ENCODE results near the gene EHD1.

The EHD1 gene

DNA sequence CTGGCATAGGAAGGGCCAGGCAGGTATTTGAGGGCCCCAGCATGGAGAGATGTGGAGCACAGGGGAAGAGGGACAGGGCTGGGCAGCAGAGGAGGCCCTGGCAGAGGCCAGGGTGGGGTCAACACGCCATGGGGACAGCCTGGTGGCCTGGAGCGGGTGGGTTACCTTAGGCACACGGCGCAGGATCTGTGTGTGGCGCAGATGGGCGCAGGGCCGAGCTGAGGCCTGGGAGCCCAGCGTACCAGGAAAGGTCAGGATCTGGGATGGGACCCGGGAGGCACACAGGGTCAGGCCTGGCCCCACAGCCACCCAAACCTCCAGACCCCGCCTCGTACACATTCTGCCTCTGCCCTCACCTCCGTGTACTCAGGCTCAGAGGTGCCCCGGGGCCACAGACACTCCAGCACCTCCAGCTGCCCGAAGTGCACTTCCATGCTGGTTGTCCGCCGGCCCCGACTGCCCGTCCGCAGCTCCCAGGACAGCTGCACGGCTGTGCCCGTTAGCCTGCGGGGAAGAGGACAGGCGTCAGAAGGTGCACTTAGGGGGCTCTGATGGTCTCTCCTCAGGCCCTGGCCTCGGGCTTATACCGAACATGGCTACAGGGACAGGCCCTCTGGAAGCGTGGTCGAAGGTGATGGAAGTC, 32.2 kb upstream of the EHD1 start:
- TF ChIP-seq, protein P1, sequence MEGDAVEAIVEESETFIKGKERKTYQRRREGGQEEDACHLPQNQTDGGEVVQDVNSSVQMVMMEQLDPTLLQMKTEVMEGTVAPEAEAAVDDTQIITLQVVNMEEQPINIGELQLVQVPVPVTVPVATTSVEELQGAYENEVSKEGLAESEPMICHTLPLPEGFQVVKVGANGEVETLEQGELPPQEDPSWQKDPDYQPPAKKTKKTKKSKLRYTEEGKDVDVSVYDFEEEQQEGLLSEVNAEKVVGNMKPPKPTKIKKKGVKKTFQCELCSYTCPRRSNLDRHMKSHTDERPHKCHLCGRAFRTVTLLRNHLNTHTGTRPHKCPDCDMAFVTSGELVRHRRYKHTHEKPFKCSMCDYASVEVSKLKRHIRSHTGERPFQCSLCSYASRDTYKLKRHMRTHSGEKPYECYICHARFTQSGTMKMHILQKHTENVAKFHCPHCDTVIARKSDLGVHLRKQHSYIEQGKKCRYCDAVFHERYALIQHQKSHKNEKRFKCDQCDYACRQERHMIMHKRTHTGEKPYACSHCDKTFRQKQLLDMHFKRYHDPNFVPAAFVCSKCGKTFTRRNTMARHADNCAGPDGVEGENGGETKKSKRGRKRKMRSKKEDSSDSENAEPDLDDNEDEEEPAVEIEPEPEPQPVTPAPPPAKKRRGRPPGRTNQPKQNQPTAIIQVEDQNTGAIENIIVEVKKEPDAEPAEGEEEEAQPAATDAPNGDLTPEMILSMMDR (IDR thresholded peaks at IDR 0.05; ENCODE audit: low read depth, low read length, missing control alignments) = no peak
- DNase-seq (ENCODE audit: extremely low read depth, low read depth) = no peak

DNA sequence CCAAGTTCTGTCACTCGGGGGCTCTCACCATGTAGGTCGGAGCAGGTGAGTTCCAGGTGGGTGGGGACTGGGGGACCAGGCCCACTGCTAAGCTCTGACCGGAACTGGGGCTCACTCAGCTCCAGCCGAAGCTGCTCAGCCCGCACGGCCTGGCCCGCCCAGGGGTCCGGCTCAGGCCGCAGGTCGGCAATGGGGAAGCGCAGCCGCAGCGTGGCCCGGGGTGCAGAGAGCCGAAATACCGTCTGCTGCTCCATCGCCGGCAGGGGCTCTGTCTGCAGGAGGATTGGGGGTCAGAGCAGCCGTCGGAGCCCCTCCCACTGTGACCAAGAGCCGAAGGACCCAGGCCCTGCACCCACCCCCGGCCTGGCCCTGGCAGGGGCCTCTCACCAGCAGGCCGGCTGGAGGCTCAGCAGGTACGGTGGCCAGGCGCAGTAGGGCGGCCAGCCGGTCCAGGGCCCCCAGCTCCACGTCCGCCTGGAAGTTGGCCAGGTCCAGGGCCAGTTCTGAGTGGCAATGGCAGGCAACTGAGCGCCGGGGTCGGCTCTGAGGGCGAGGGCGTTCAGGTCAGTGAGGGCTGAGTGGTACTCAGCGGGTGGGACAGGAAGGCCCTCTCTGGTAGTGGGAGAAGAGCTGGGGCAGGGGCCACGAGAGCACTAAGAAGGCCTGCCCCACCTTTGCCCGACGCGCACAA, 31.4 kb upstream of the EHD1 start:
- TF ChIP-seq, protein P1 (IDR thresholded peaks at IDR 0.05; ENCODE audit: low read depth, low read length, missing control alignments) = no peak
- no peak for DNase-seq (ENCODE audit: extremely low read depth, low read depth)
- no peak overlapping the region for H3K4me3 ChIP-seq (replicated peaks; ENCODE audit: low read depth, low read length)

More for the DNA sequence above, 32.2 kb upstream of the EHD1 start:
- H3K4me3 ChIP-seq (replicated peaks; ENCODE audit: low read depth, low read length) = no peak overlapping the region

DNA sequence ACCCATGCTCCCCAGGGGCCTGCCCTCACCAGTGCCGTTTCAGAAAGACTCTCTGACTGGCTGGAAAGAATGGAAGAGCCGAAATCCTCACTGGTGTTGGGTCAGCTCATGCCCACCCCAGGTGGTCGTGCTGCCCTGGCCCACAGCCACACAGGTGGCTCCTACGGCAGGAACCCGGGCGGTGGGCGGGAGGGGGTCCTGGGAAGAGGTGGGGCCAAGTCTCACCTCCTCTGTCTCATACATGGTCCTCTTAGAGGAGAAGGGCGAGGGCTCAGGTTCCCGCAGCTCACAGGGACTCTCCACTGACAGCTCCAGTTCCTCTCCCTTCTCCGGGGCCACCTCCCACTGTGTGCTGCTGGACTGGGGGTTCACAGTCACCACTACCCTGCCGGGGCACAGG, 30.3 kb upstream of the EHD1 start:
- TF ChIP-seq, protein P1 (IDR thresholded peaks at IDR 0.05; ENCODE audit: low read depth, low read length, missing control alignments) = no peak
- no peak for DNase-seq (ENCODE audit: extremely low read depth, low read depth)
- no peak overlapping the region for H3K4me3 ChIP-seq (replicated peaks; ENCODE audit: low read depth, low read length)

DNA sequence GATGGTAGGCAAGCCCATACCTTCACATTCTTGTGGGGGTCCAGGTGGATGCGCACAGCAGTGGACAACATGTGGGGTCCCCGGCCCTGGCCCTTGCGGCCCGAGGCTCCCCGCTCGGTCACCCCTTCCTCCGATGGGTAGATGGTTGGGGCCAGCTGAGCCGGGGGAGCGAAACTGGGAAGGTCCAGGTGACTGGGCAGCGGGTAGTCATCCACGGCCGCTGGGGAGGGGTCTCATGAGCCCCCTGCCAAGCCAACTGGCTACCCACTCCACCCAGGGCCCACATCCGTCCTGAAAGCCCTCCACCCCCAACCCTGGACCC, 27.9 kb upstream of the EHD1 start:
- DNase-seq (ENCODE audit: extremely low read depth, low read depth) = no peak
- TF ChIP-seq, protein P1 (IDR thresholded peaks at IDR 0.05; ENCODE audit: low read depth, low read length, missing control alignments) = no peak
- H3K4me3 ChIP-seq (replicated peaks; ENCODE audit: low read depth, low read length) = no peak overlapping the region

DNA sequence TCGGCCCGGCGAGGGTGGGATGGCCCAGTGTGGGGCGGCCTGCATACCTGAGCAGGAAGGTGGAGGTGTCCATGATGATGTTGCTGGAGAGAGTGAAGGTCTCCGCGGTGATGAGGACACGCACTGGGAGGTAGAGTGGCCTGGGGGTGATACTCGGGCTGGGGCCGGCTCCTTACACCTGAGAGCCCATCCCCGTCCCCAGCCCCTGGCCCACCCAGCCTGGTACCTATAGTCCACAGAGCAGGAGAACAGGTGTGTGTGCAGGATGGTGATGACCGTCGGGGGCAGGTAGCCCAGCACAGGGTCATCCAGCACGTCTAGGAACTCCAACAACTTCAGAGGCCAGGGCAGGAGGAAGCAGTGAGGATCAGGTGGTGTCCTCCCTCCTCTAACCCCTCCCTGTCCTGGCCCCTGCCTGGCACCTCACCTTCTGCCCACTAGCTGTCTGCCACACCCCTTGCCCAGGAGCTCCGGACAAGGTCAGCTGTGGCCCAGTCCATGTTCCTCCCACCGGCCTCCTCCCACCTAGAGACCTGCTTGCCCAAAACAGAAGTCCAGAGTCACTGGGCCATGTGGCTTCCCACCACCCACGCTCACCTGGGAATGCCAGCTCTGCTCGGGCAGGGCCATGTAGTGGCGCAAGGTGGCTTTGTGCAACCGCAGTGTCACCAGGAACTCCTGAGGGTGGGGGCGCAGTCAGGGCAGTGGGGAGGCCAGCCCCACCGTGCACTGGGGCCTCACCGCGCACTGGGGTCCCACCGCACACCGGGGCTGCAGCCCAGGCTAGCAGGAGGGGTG, 27.3 kb upstream of the EHD1 start:
- no peak overlapping the region for H3K4me3 ChIP-seq (replicated peaks; ENCODE audit: low read depth, low read length)
- DNase-seq (ENCODE audit: extremely low read depth, low read depth) = no peak
- TF ChIP-seq, protein P1 (IDR thresholded peaks at IDR 0.05; ENCODE audit: low read depth, low read length, missing control alignments) = no peak

DNA sequence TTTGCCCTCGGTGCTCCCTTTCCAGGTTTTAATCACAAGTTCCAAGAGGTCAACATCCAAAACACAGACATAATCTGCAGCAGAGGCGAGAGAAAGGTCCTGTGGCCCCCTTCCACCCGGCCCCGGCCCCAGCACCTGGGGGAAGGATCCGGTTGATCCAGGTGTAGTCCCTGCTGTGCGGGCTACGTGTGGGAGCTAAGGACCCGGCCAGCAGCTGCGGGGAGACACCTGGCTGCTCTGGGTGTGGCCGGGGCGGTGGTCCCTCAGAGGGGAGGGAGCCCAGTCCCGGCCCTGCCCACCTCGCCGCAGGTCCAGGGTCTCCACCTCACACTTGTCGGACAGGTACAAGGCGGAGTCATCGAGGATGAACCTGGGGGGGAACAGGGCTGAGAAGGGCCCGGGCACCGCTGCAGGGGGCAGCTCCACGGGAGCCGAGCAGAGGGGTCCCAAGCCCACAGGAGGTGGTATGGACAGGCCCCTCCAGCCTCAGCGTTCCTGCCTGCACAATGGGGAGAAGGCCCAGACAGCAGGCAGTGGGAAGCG, 24.9 kb upstream of the EHD1 start:
- TF ChIP-seq, protein P1 (IDR thresholded peaks at IDR 0.05; ENCODE audit: low read depth, low read length, missing control alignments) = no peak
- H3K4me3 ChIP-seq (replicated peaks; ENCODE audit: low read depth, low read length) = no peak overlapping the region
- no peak for DNase-seq (ENCODE audit: extremely low read depth, low read depth)

All from HFF-Myc (cell line).